HG02763 (cell line): ENCODE results near the gene RNF112.

ENCODE experiments used
- ATAC-seq: cut with Tn5 transposase; IDR thresholded peaks from one replicate; pipeline ENCODE4 v1.9.1; 2021; ENCODE audit warnings: mild to moderate bottlenecking, moderate library complexity; ENCODE audit not compliant: unreplicated experiment

Gene RNF112

GRCh38 chr17:19387921-19388521 is 23.0 kb upstream of the RNF112 start:
- ATAC-seq: no peak

DNA sequence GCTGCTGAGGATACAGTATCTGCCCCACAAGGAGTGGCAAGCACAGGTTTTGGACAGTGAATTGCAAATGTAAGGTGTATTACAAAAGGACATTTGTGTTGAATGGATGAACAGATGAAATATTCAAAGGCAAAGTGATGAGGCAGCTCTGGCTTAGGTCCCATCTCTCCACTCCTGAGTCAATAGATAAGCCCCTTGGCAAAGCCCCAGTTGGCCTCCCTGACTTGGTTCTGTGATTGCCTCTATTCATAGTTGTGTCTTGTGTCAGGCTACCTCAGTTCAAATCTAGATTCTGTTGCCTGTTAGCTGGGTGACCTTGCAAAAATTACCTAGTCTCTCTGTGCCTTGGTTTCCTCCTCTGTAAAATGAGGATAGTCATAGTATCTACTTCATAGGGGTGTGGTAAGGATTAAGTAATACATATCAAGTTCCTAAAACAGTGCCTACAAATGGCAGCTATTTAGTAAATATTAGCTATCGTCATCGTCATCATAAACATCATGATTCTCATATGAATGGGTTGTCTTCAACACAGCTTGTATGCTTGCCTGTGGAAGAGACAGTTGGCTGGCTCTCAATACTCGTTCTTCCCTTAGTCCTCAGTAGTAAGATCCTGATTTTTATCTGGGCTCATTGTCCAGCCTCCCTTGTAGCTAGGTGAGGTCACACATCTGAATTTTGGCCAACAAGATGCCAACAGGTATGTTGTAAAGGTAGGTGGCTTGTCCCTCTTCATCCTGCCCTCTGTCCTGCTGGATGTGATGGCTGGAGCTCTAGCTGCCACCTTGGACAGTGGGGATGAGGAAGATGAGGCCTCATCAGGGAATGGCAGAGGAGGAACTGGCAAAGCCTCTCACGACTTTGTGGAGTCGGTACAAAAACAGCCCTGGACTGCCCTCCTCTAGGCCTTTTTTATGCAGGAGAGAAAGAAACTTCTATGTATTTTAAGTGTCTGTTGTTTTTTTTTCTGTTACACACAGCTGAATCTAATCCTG is 21.9 kb upstream of the RNF112 start:
- no peak for ATAC-seq

- ATAC-seq: no peak
Observed at GRCh38 chr17:19390951-19391350, 20.1 kb upstream of the RNF112 start.

GRCh38 chr17:19391432-19391831 is 19.6 kb upstream of the RNF112 start:
- ATAC-seq: no peak

- ATAC-seq: no peak
Observed at GRCh38 chr17:19392303-19392702, 18.7 kb upstream of the RNF112 start.

- ATAC-seq: no peak
Observed at GRCh38 chr17:19397556-19398041, 13.4 kb upstream of the RNF112 start.

DNA sequence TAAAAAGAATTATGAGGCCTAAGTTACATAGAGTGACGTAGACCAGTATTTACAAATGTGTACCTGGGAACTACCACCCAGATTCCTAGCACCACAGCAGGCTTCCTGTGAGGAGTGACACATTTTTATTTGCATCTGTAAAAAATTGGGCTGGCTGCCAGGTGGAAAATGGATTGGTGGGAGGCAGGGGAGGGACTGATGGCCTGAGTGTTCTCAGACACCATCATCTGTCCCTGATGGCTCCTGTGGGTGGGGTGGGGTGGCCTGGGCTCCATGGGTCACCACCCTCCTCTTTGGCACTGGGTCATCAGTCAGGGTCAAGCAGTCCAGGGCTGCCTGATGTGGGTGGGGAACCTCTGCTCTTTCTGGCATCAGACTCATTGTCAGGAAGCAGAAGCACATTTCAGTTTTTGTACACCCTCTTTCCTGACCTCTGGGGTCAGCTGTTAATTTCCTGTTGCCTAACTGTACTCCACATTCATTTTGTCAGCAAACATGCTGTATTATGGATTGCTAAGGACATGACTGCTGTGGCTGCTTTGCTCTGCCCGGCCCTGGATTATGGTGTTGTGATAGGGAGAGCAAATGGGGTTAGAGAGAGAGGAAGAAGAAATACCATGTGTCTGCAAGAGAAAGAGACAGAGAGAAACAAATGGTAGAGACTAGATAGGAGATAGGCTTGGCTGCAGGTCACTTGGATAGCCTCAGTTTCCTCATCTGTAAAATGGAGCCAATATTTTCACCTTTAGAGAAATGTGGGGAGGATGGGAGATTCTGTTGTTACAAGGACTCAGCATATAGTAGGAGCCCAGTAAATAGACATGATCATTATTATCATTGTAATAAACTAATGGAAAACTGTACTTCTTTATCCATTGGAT is 12.5 kb upstream of the RNF112 start:
- no peak for ATAC-seq

DNA sequence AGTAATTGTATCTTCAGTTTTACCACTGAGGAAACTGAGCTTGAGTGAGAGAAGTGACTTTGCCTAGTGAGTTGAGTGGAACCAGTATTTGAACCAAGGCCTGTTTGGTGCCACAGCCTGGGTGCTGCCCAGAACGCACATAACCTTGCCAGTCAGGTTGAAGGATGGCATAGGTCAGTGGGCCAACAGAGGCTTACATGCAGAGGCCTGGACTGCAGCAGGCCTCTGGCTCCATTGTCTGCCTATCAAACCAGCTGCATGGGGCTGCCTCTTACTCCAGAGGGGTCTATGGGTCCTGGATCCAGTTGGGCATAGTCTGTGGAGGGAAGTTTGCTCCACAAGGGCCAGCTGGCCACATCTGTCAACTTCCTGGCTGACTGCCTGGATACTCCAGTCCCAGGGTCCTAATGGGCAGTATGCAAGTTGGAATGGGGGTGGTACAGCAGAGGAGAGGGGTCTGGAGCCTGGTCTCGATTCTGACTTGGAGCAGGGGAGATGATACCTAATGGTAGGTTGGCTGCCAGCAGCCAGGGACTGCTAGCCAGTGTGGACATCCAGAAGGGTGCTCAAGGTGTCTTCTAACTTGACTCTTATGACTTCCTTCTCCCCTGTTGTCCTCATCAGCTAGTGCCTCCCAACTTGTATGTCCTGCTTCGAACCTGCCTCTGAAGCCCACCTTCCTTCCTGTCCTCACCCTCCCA is 11.1 kb upstream of the RNF112 start:
- ATAC-seq: no peak

DNA sequence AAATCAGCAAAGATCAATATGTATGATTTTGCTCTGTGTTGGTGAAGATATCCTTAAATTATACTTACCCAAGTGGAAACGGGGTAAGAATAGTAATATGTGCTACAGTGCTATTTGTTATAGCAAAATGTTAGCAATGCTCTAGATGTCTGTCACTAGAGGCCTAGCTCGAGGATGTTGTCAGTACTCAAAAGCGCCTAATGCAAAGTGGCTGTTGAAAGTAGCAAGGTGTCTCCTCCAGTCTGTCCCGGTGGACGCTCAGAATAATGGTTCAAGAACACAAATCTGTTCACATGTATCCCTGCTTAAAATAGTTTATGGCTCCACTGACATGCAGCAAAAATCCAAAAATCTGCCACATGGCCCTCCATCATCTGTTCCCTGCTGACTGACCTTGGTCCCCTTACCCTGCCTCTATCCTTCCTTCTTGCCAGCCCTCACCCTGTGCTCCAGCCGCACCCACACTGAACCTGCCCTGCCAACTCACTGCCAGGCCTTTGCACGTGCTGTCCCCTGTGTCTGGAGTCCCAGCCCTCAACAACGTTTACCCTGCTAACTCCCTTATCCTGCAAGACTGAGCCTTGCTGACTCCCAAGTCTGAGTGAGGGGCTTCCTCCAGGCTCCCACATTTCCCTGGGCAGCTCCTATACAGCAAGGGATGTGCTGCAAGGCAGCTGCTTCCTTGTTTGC is 9.6 kb upstream of the RNF112 start:
- no peak for ATAC-seq

- no peak for ATAC-seq
Observed at GRCh38 chr17:19402171-19402570, 8.9 kb upstream of the RNF112 start.

DNA sequence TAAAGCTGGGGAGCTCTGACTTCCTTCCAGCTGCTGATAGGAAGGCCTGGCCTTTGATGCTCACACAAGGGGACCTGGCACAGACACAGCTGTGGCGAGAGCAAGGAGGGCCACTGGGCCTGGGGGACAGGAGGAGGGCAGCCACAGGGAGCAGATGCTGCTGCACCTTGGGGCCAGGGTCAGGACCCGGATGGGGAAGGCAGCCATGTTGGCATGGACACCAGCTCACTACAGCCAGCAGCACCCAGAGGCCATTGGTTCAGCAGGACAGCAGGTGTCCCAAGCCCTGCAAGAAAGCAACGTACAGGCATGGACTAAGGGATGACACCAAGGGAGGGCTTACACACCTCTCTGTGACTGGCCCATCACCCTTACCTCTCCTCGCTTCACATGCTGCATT is 8.0 kb upstream of the RNF112 start:
- no peak for ATAC-seq

DNA sequence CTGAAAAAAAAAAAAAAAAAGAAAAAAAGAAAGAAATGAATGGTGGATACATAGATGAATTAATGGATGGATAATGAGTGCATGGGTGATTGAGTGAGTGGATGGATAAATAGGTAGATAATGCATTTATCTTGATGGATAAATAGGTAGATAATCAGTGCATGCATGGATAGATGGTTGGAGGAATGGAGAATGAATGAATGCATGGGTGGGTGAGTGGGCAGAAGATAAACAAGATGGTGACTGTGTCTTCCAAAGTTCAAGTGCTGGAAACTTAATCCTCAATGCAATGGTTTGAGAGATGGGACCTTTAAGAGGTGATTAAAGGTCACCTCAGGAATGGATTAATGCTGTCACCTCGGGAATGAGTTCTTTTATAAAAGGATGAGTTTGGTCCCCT is 6.8 kb upstream of the RNF112 start:
- ATAC-seq: no peak

- ATAC-seq: no peak
Observed at GRCh38 chr17:19405114-19405513, 5.9 kb upstream of the RNF112 start.

DNA sequence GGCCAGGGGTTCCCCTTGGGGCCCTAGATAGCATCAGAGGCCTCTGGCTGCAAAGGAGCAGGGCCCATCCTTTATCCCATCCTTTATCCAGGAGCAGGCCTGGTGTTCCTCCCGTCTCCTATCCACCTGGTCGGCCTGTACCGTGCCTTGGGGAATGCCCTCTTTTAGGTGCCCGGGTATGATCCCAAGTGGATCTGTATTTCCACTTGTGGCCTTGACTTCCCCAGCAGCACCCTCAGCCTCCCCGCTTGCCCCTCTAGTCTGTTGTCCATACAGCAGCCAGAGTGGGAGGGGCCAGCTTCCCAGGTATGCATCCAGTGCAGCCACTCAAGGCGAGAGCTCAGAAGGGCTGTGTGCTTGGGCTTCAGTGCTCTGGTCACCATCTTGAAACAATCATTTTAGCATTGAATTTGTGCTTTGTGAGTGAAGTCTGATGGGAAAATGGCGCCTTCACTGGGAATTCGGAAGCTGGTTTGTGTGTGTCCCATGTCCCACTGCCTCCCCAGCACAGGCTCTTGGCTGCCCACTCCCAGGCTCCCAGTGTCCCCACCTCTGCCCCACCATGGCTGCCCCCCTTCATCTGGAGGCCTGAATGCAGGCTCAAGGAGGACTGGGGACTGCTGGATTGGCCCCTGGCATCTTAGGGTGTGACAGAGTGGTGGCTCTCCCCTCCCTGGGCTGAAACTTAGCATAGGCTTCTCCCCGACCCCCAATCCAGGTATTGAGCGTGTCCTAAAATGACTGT is 3.3 kb upstream of the RNF112 start:
- no peak for ATAC-seq

- ATAC-seq: no peak
Observed at GRCh38 chr17:19408346-19408710, 2.7 kb upstream of the RNF112 start.

- no peak for ATAC-seq
Observed at GRCh38 chr17:19409066-19409465, 2.0 kb upstream of the RNF112 start.

GRCh38 chr17:19409509-19409908 is 1.5 kb upstream of the RNF112 start:
- no peak for ATAC-seq

GRCh38 chr17:19410091-19410490 is 941 bp upstream of the RNF112 start:
- no peak for ATAC-seq

- ATAC-seq: no peak
Observed at GRCh38 chr17:19411631-19412030, 599 bp downstream of the RNF112 start.
